NCI-H748 (cell line): ENCODE results near the gene PSMA4.
"Not testable (repeated sequence)": the region's sequence is repeated elsewhere in the genome, so short reads cannot be mapped to it uniquely, and the experiment has no call there.

Source experiments
- DNase-seq: peaks from one replicate; lab custom pipeline; 2025; ENCODE audit not compliant: unreplicated experiment; lab: John Stamatoyannopoulos, UW

The PSMA4 gene

GRCh38 chr15:78540141-78540870 is at the start of gene PSMA4:
Gene PSMA4, plus strand, starts transcription at chr15:78540444. Its CDS starts 1,484 bp downstream, at chr15:78541928.
- peak; percentile 86 for DNase-seq

GRCh38 chr15:78492872-78493271 is 47.4 kb upstream of the PSMA4 start:
- no peak for DNase-seq

GRCh38 chr15:78501857-78502256 is 38.4 kb upstream of the PSMA4 start:
- DNase-seq, result no peak

- no peak for DNase-seq
Observed at GRCh38 chr15:78502641-78503040, 37.6 kb upstream of the PSMA4 start.

- DNase-seq, result peak; percentile 96
Observed at GRCh38 chr15:78506971-78507830, 33.0 kb upstream of the PSMA4 start, which contains the start of gene HYKK. Gene HYKK, plus strand, starts transcription at chr15:78507577. Its CDS starts 5,512 bp downstream, at chr15:78513089.

GRCh38 chr15:78507831-78508160 is 32.4 kb upstream of the PSMA4 start:
- DNase-seq, result no peak

- no peak for DNase-seq
Observed at GRCh38 chr15:78508272-78508671, 32.0 kb upstream of the PSMA4 start.

GRCh38 chr15:78509726-78510312 is 30.4 kb upstream of the PSMA4 start:
- peak; percentile 0 for DNase-seq

- not testable (repeated sequence) for DNase-seq
Observed at GRCh38 chr15:78520035-78520434, 20.2 kb upstream of the PSMA4 start.

GRCh38 chr15:78524230-78524629 is 16.0 kb upstream of the PSMA4 start:
- DNase-seq, result no peak

GRCh38 chr15:78527325-78527724 is 12.9 kb upstream of the PSMA4 start:
- DNase-seq, result no peak

GRCh38 chr15:78533331-78533730 is 6.9 kb upstream of the PSMA4 start:
- no peak for DNase-seq

GRCh38 chr15:78536134-78536533 is 4.1 kb upstream of the PSMA4 start:
- DNase-seq, result no peak

- no peak for DNase-seq
Observed at GRCh38 chr15:78537266-78537905, 2.9 kb upstream of the PSMA4 start.

- DNase-seq, result no peak
Observed at GRCh38 chr15:78538358-78538757, 1.9 kb upstream of the PSMA4 start.

GRCh38 chr15:78539464-78540140 is 642 bp upstream of the PSMA4 start:
- DNase-seq, result not testable (repeated sequence)

- DNase-seq, result no peak
Observed at GRCh38 chr15:78540871-78541743, 863 bp downstream of the PSMA4 start.

GRCh38 chr15:78541744-78542034 is 1.4 kb downstream of the PSMA4 start:
- no peak for DNase-seq

- DNase-seq, result no peak
Observed at GRCh38 chr15:78542647-78543046, 2.4 kb downstream of the PSMA4 start.

- no peak for DNase-seq
Observed at GRCh38 chr15:78550194-78550593, 9.9 kb downstream of the PSMA4 start.
